Duodenal mucosa (tissue), 2 donors: ENCODE measurements around the gene FCRL5.

Experiments
- H3K27ac ChIP-seq: one replicate; pipeline ENCODE4 v1.7.0; 2013; ENCODE audit warnings: low read depth, low read length
- H3K27me3 ChIP-seq, 2 donors: one replicate each; pipeline ENCODE4 v1.7.0; 2013; ENCODE audit warnings: low read length in 2 of 2, control low read depth in 1 of 2; ENCODE audit not compliant: insufficient read depth in 2 of 2, control insufficient read depth in 1 of 2
- H3K36me3 ChIP-seq, 2 donors: one replicate each; pipeline ENCODE4 v1.7.0; 2013; ENCODE audit warnings: low read length in 2 of 2, control low read depth in 1 of 2; ENCODE audit not compliant: insufficient read depth in 2 of 2, control insufficient read depth in 1 of 2
- H3K4me1 ChIP-seq, 2 donors: one replicate each; pipeline ENCODE4 v1.7.0; 2013; ENCODE audit warnings: low read length in 2 of 2, control low read depth in 1 of 2; ENCODE audit not compliant: insufficient read depth in 2 of 2, control insufficient read depth in 1 of 2
- H3K4me3 ChIP-seq, 2 donors: one replicate each; pipeline ENCODE4 v1.7.0; 2013; ENCODE audit warnings: low read length in 2 of 2, low read depth in 1 of 2
- H3K9ac ChIP-seq, 2 donors: one replicate each; pipeline ENCODE4 v1.7.0; 2013; ENCODE audit warnings: low read length in 2 of 2, low read depth in 1 of 2
- H3K9me3 ChIP-seq, 2 donors: one replicate each; pipeline ENCODE4 v1.7.0; 2013; ENCODE audit warnings: low read length in 2 of 2, control low read depth in 1 of 2; ENCODE audit not compliant: control insufficient read depth in 1 of 2

FCRL5 gene

DNA sequence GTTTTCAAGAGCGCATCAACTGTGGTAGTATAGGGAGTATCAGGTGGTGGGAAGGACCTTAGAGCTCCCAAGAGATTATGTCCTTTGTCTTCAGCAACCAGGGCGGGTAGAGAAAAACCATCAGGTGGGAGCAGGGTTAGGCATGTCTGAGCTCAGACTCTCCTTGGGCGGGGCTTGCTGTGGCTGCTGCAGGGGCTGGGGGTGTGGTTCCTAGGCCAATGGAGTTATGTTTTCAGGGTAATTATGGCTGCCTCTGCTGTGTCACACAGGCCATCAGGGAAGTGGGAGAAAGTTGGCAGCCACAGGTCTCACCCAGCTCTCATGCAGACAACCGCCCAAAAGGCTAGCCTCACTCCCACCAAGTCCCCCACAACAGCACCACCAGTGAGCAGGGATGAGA lies 74.9 kb downstream of the FCRL5 start:
- Histone ChIP-seq H3K27ac (no peak overlapping the region), H3K4me3 (no peak overlapping the region)

DNA sequence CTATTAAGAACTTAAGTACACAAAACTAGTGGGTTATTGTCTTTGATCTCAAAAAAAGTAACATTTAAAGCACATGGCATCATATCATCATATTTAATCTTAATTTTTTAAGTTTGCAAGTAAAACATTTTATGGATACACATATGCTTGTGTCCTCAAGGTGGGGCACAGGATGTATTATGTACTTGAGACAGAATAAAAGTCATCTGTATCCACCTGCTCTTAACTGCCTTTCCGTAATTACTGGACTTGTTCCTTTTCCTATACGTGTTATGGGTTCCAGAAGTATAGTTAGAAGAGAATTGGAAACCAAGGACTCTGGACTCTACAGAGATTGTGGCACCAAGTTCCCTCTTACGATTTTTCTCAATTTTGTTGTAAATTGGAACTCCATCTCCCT lies 79.4 kb downstream of the FCRL5 start:
- Histone ChIP-seq H3K27ac (no peak overlapping the region), H3K27me3 (no peaks in the 10 kb centered on the region), H3K4me3 (no peak overlapping the region), H3K9me3 (no peaks in the 10 kb centered on the region), H3K4me1 (no peaks in the 10 kb centered on the region), H3K36me3 (no peaks in the 10 kb centered on the region), H3K9ac (no peak overlapping the region)

More for the DNA sequence above, 74.9 kb downstream of the FCRL5 start:
- H3K9me3 ChIP-seq, result no peaks in the 10 kb centered on the region
- no peaks in the 10 kb centered on the region for H3K4me1 ChIP-seq
- no peaks in the 10 kb centered on the region for H3K27me3 ChIP-seq
- no peak overlapping the region for H3K9ac ChIP-seq
- no peaks in the 10 kb centered on the region for H3K36me3 ChIP-seq

DNA sequence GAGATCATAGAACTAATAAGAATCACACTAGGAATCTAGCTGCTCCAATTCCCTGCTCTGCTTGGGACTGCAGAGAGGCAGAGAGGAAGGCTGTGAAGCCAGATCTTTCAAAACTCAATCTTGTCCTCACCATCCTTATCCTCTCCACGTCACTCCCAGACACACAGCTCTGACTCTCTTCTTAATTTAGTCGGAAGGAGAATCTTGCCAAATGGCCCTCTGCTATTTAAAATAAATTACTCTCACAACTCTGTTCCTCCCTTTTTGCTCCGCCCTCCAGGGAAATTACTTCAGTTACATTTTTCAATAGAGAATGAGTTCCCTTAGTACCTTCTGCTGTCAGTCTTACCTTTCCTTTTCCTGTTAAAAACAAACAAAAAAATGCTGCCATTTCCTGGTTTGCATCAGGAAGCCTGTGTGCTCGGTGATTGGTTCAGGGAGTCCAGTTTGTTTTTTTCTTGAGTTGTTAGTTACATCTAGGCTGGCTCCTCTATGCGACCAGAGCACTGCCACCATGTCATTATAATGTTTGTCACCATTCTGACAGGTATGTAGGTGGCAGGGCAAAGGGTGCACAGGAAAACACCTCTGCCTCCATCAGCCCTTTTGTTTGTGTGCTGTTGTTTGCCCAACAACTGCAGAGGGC lies 80.1 kb downstream of the FCRL5 start:
- no peaks in the 10 kb centered on the region for H3K4me1 ChIP-seq
- no peaks in the 10 kb centered on the region for H3K27me3 ChIP-seq
- no peak overlapping the region for H3K4me3 ChIP-seq
- no peaks in the 10 kb centered on the region for H3K9me3 ChIP-seq
- H3K9ac ChIP-seq, result no peak overlapping the region
- no peak overlapping the region for H3K27ac ChIP-seq
- H3K36me3 ChIP-seq, result no peaks in the 10 kb centered on the region

DNA sequence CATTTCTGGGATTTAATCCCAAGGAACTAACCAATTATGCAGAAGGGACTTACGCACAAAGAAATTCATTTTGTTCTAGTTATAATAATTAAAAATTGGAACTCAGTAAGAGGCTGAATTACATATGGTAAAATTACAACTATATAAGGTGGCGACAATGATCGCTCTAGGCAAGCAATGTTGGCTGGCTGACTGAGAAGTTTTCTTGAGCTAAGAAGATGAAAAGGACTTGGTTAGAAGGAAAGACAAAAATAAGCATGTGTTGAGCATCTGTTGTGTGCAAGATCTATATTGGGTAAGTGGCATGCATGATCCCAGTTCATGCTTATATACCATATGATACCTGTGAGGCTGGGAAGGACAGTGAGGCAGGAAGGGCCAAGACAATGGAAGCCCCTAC lies 80.8 kb downstream of the FCRL5 start:
- Histone ChIP-seq H3K36me3 (no peaks in the 10 kb centered on the region), H3K9me3 (no peaks in the 10 kb centered on the region), H3K4me3 (no peak overlapping the region), H3K27ac (no peak overlapping the region), H3K4me1 (no peaks in the 10 kb centered on the region), H3K9ac (no peak overlapping the region), H3K27me3 (no peaks in the 10 kb centered on the region)

DNA sequence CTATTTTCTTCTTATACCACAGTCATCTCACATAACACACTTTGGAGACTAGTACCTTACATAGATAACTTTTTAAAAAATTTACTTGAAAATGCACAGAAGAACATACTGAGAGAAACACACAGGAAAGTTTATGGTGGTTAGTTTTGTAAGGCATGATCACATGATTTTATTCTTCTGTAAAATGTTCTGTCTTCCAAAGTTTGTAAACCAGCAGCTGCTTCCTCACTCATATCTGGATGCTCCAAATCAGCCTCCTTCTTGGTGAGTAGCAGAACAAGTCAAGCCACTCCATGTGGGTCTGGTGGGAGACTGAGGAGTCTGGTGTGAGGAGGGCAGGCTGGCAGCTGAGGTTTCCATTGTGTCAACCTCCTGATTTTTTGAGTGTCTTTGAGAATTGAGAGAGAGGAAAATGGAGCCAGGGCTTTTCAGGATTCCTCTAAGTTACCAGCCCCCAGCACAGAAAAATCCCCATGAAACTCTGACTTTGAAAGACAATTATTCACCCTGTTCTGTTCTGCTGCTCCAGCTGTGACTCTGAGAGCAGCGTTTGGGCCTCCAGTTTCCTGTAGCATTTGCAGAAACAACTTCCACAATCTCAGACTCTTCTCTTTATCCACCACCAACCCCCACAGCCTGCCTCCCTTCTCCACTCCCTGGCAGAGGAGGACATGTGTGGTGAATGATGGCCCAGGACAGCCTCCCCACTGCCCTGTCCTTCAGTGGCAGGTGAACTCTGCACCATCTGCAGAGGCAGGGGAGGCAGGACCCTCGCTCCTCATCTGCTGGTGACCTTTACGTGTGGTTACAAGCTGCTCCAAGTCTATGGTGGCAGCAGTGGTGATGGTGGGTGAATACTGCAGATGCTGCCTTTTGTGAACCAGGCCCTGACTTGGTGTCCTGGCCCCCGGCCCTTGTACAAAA lies 82.3 kb downstream of the FCRL5 start:
- Histone ChIP-seq H3K36me3 (no peaks in the 10 kb centered on the region), H3K4me1 (no peaks in the 10 kb centered on the region), H3K4me3 (no peak overlapping the region), H3K9ac (no peak overlapping the region), H3K27me3 (no peaks in the 10 kb centered on the region), H3K9me3 (no peaks in the 10 kb centered on the region), H3K27ac (no peak overlapping the region)

DNA sequence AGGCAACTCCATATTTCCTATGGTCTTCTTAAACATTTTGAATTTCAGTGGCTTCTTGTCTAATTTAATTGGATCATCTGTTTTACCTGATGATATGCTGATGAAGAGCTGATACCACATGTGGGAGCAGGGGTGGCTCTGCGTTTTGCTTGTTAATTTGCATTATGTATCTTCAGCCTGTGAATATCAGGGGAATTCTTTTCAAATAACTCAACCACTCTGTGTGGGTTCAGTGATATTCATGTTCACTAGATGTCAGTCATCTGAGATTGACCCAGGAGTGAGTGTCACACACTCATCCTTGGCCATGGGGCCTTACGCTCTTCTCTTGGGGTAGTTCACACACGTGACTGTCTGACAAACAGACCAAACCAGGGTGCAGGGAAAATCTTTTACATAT lies 83.0 kb downstream of the FCRL5 start:
- Histone ChIP-seq H3K27me3 (no peaks in the 10 kb centered on the region), H3K9ac (no peak overlapping the region), H3K27ac (no peak overlapping the region)

DNA sequence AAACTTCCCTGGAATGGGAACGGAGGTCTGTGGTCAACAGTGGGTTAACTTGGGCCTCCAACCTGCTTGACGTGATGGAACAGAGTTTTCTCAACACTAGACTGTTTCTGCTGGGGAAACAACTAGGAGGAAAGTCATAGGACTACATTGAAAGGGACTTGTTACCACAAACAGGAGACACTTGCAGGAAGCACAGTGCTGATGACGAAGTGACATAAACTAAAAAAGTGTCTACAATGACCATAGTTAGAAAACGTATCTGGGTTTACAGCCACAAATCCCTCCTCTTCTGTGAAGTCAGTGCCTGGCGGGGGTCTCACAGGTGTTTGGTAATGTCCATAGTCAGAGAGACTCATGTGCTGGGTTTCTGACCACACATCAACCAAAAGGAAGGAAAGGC lies 86.3 kb downstream of the FCRL5 start:
- Histone ChIP-seq H3K4me3 (no peak overlapping the region), H3K27me3 (no peaks in the 10 kb centered on the region), H3K9ac (no peak overlapping the region), H3K27ac (no peak overlapping the region), H3K9me3 (no peaks in the 10 kb centered on the region), H3K4me1 (no peaks in the 10 kb centered on the region), H3K36me3 (no peaks in the 10 kb centered on the region)

More for the DNA sequence above, 83.0 kb downstream of the FCRL5 start:
- no peak overlapping the region for H3K4me3 ChIP-seq
- no peaks in the 10 kb centered on the region for H3K36me3 ChIP-seq
- H3K4me1 ChIP-seq, result no peaks in the 10 kb centered on the region
- H3K9me3 ChIP-seq, result no peaks in the 10 kb centered on the region
